NCI-H524 treated with DMSO at 0.1 percent for 48 hours (cell line): Measurements from ENCODE around the gene RNF144B.
"Not testable (repeated sequence)": the region's sequence is repeated elsewhere in the genome, so short reads cannot be mapped to it uniquely, and the experiment has no call there.

ENCODE experiments used
- DNase-seq: peaks from one replicate; lab custom pipeline; 2025; lab: John Stamatoyannopoulos, UW

RNF144B gene

GRCh38 chr6:18387061-18387721 is at the start of gene RNF144B:
RNF144B (plus strand) TSS chr6:18387350; CDS start chr6:18399535, 12,185 bp downstream.
- peak; percentile 79 for DNase-seq

- DNase-seq = no peak
These were observed 47.6 kb upstream of the RNF144B start for GRCh38 chr6:18339599-18339998.

GRCh38 chr6:18340781-18341551 is 46.2 kb upstream of the RNF144B start:
- DNase-seq = no peak

- DNase-seq = no peak
These were observed 44.9 kb upstream of the RNF144B start for GRCh38 chr6:18342223-18342622.

- DNase-seq = no peak
These were observed 43.4 kb upstream of the RNF144B start for GRCh38 chr6:18343741-18344140.

GRCh38 chr6:18347021-18347577 is 40.1 kb upstream of the RNF144B start:
- DNase-seq = no peak

- DNase-seq = no peak
These were observed 39.3 kb upstream of the RNF144B start for GRCh38 chr6:18347866-18348265.

- DNase-seq = no peak
These were observed 37.8 kb upstream of the RNF144B start for GRCh38 chr6:18349386-18349785.

- DNase-seq = no peak
These were observed 36.9 kb upstream of the RNF144B start for GRCh38 chr6:18350271-18350670.

GRCh38 chr6:18350712-18351111 is 36.4 kb upstream of the RNF144B start:
- DNase-seq = no peak

GRCh38 chr6:18352001-18352400 is 35.1 kb upstream of the RNF144B start:
- DNase-seq = no peak

GRCh38 chr6:18352842-18353241 is 34.3 kb upstream of the RNF144B start:
- DNase-seq = no peak

- no peak for DNase-seq
These were observed 33.9 kb upstream of the RNF144B start for GRCh38 chr6:18353251-18353650.

GRCh38 chr6:18357546-18357945 is 29.6 kb upstream of the RNF144B start:
- not testable (repeated sequence) for DNase-seq

- DNase-seq = no peak
These were observed 27.8 kb upstream of the RNF144B start for GRCh38 chr6:18359237-18359885.

- no peak for DNase-seq
These were observed 27.0 kb upstream of the RNF144B start for GRCh38 chr6:18360188-18360587.

- no peak for DNase-seq
These were observed 25.0 kb upstream of the RNF144B start for GRCh38 chr6:18362058-18362561.

- DNase-seq = no peak
These were observed 23.4 kb upstream of the RNF144B start for GRCh38 chr6:18363746-18364145.

- DNase-seq = not testable (repeated sequence)
These were observed 22.6 kb upstream of the RNF144B start for GRCh38 chr6:18364561-18364960.

- DNase-seq = no peak
These were observed 19.8 kb upstream of the RNF144B start for GRCh38 chr6:18367371-18367770.

- DNase-seq = no peak
These were observed 18.7 kb upstream of the RNF144B start for GRCh38 chr6:18368277-18369105.

GRCh38 chr6:18371010-18371409 is 16.1 kb upstream of the RNF144B start:
- DNase-seq = no peak
